ENCODE results near the gene DLEC1. TPM values are rescaled to one million over a fixed set of nuclear protein-coding genes. Genes with fewer than 3 reads are reported as not detected.

DLEC1 gene
- total and polyA plus RNA-seq, 2 of the 4 experiments (the other 2 are of a cell fraction) = 0.03 TPM; not detected in 1

DNA sequence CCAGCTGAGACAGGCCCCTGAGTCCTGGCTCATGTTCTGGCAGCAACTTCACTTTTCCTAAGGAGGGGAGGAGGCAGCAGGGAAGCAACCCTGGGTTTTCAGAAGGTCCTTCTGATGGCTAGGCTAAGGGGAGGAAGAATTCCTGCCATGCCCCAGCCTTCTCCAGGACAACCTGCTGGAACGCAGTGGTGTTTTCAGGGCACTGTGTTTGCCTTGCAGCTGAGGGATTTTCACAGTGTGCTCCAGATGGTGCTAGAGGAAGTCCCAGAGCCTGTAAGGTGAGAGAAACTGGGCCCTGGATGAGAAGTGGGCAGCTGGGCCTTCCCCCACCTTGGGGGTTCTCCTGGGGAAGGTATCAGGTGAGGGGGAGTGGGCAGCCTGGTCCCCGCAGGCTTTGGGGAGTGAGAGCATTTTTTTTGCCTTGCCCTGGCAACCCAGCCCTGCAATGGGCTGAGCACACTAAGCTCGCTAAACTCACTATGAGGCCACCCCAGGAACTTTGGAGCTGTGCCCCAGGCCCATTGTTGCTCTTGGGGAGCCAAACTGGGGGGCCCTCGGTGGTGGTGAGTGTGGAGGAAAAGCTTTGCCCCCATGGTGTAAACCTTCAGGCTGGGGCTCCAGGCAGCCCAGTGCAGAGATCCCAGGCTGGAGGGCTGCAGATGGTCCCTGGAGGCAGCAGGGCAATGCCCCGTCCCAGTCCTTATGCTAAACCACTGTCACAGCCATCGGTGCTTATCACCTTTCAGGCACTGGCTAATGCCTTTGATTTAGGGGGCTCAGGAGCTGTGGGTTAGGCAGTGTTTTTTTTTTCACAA lies 56.9 kb downstream of the DLEC1 start:
- H3K4me1 ChIP-seq (ENCODE audit: control insufficient read depth, insufficient read depth, low read length) = no peaks in the 10 kb centered on the region
- H3K36me3 ChIP-seq (ENCODE audit: control insufficient read depth, insufficient read depth, low read length) = no peaks in the 10 kb centered on the region
- H3K9me1 ChIP-seq (ENCODE audit: insufficient read depth, low read length) = no peaks in the 10 kb centered on the region
- H3K4me2 ChIP-seq (ENCODE audit: low read depth, low read length) = no peak overlapping the region
- no peak overlapping the region for H2BK5ac ChIP-seq (ENCODE audit: low read depth, low read length, poor library complexity, severe bottlenecking)
- intact Hi-C loops (cut with micrococcal nuclease) = no loop called here
- no peak overlapping the region for H2BK120ac ChIP-seq (ENCODE audit: low read depth, low read length)
- no peaks in the 10 kb centered on the region; the same call in 1 of the 2 replicates for H4K20me1 ChIP-seq (ENCODE audit: insufficient read depth, low read length)
- H2AK9ac ChIP-seq (replicated peaks; ENCODE audit: low read depth, low read length, poor library complexity) = no peak overlapping the region
- H2AK5ac ChIP-seq (ENCODE audit: low read depth, low read length) = no peak overlapping the region
- ChIA-PET POLR2A (ENCODE audit: unreplicated experiment) (no interaction called here), CTCF (no interaction called here)
- no peak overlapping the region for H3K4me3 ChIP-seq (ENCODE audit: insufficient read depth, low read depth, low read length)
- H3K79me1 ChIP-seq (ENCODE audit: low read depth in 1 of 2, low read length in 2 of 2) = no peaks in the 10 kb centered on the region
- in situ Hi-C loops (cut with MboI; ENCODE audit: low sequenced_read_pairs) = no loop called here
- no peak overlapping the region for H3K56ac ChIP-seq (ENCODE audit: extremely low read depth, insufficient read depth, low read length)
- no peak for TF ChIP-seq BHLHE40 (IDR thresholded peaks at IDR 0.05; ENCODE audit: low read depth, low read length)
- no peak for TF ChIP-seq RFX5 (IDR thresholded peaks at IDR 0.05; ENCODE audit: low read depth, low read length)
- TF ChIP-seq, protein P1, sequence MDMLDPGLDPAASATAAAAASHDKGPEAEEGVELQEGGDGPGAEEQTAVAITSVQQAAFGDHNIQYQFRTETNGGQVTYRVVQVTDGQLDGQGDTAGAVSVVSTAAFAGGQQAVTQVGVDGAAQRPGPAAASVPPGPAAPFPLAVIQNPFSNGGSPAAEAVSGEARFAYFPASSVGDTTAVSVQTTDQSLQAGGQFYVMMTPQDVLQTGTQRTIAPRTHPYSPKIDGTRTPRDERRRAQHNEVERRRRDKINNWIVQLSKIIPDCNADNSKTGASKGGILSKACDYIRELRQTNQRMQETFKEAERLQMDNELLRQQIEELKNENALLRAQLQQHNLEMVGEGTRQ (IDR thresholded peaks at IDR 0.05; ENCODE audit: low read depth, low read length) = no peak
- TF ChIP-seq, protein P2, sequence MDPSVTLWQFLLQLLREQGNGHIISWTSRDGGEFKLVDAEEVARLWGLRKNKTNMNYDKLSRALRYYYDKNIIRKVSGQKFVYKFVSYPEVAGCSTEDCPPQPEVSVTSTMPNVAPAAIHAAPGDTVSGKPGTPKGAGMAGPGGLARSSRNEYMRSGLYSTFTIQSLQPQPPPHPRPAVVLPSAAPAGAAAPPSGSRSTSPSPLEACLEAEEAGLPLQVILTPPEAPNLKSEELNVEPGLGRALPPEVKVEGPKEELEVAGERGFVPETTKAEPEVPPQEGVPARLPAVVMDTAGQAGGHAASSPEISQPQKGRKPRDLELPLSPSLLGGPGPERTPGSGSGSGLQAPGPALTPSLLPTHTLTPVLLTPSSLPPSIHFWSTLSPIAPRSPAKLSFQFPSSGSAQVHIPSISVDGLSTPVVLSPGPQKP (IDR thresholded peaks at IDR 0.05; ENCODE audit: borderline replicate concordance, low read depth, low read length) = no peak
- TF ChIP-seq MXI1 (IDR thresholded peaks at IDR 0.05; ENCODE audit: borderline replicate concordance, low read depth, low read length) = no peak
- no peak for TF ChIP-seq FOS (IDR thresholded peaks at IDR 0.05; ENCODE audit: low read depth, low read length)
- TF ChIP-seq NFE2L2 (IDR thresholded peaks at IDR 0.05; ENCODE audit: low read depth, low read length) = no peak
- TF ChIP-seq CEBPB (IDR thresholded peaks at IDR 0.05; ENCODE audit: low read depth, low read length) = no peak
- no peak for TF ChIP-seq RCOR1 (IDR thresholded peaks at IDR 0.05; ENCODE audit: insufficient replicate concordance, low read length)
- TF ChIP-seq MAZ (IDR thresholded peaks at IDR 0.05; ENCODE audit: borderline replicate concordance, low read depth, low read length) = no peak
- TF ChIP-seq, protein P3, sequence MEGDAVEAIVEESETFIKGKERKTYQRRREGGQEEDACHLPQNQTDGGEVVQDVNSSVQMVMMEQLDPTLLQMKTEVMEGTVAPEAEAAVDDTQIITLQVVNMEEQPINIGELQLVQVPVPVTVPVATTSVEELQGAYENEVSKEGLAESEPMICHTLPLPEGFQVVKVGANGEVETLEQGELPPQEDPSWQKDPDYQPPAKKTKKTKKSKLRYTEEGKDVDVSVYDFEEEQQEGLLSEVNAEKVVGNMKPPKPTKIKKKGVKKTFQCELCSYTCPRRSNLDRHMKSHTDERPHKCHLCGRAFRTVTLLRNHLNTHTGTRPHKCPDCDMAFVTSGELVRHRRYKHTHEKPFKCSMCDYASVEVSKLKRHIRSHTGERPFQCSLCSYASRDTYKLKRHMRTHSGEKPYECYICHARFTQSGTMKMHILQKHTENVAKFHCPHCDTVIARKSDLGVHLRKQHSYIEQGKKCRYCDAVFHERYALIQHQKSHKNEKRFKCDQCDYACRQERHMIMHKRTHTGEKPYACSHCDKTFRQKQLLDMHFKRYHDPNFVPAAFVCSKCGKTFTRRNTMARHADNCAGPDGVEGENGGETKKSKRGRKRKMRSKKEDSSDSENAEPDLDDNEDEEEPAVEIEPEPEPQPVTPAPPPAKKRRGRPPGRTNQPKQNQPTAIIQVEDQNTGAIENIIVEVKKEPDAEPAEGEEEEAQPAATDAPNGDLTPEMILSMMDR (conservative IDR thresholded peaks at IDR 0.05; ENCODE audit: low read depth, low read length) = no peak
- TF ChIP-seq MAFK (IDR thresholded peaks at IDR 0.05; ENCODE audit: low read depth, low read length) = no peak
- no peak for TF ChIP-seq POLR2A (IDR thresholded peaks at IDR 0.05; ENCODE audit: low read depth, low read length)
- TF ChIP-seq CHD1 (IDR thresholded peaks at IDR 0.05; ENCODE audit: low read depth, low read length) = no peak
- TF ChIP-seq RAD21 (IDR thresholded peaks at IDR 0.05; ENCODE audit: low read length) = no peak
- TF ChIP-seq SMC3 (IDR thresholded peaks at IDR 0.05; ENCODE audit: low read depth, low read length) = no peak
- H4K5ac ChIP-seq (ENCODE audit: low read depth, low read length) = no peak overlapping the region
- 47% methylated on average over 3 of the region's 6 CpGs; no CpG with 5 or more reads in 1 of the 2 experiments for WGBS, 2 experiments (ENCODE audit: extremely low coverage in 2 of 2, insufficient read length in 1 of 2)
- H3K9me3 ChIP-seq (ENCODE audit: control insufficient read depth, insufficient read depth, low read length) = no peaks in the 10 kb centered on the region
- H3K27me3 ChIP-seq (ENCODE audit: control insufficient read depth, insufficient read depth, low read length) = peaks cover 60% of the 10 kb centered on the region
- H3K9ac ChIP-seq (ENCODE audit: low read depth, low read length) = no peak overlapping the region
- H2BK15ac ChIP-seq (ENCODE audit: low read depth, low read length) = no peak overlapping the region
- H3K14ac ChIP-seq (replicated peaks; ENCODE audit: low read depth, low read length) = no peak overlapping the region
- no peak overlapping the region for H2BK20ac ChIP-seq (ENCODE audit: low read depth, low read length)
- H4K8ac ChIP-seq (ENCODE audit: low read depth in 2 of 2, low read length in 2 of 2) = no peak overlapping the region
- no peak overlapping the region for H4K91ac ChIP-seq (ENCODE audit: insufficient read depth, low read depth, low read length)
- DNase-seq (no peak), ATAC-seq (ENCODE audit: low read depth) (no peak)
- no peak overlapping the region for H2AFZ ChIP-seq (replicated peaks; ENCODE audit: low read length, poor library complexity)
- no peak overlapping the region for H3K23ac ChIP-seq (ENCODE audit: low read depth, low read length)
- H3K18ac ChIP-seq (ENCODE audit: low read depth, low read length) = no peak overlapping the region
- H3K4ac ChIP-seq (ENCODE audit: low read depth, low read length) = no peak overlapping the region
- BruUV-seq (replicated peaks) = no TSS peak
- dilution Hi-C loops (cut with HindIII; ENCODE audit: low sequenced_read_pairs, unreplicated experiment) = no loop called here
- H3K27ac ChIP-seq (ENCODE audit: insufficient read depth, low read length) = no peak overlapping the region
